RKO (cell line): Measurements from ENCODE around the gene GPATCH11.

Experiments
- DNase-seq: peaks from one replicate; pipeline ENCODE4 v3.0.0-alpha.2; 2016; ENCODE audit warnings: low spot score

The GPATCH11 gene

DNA sequence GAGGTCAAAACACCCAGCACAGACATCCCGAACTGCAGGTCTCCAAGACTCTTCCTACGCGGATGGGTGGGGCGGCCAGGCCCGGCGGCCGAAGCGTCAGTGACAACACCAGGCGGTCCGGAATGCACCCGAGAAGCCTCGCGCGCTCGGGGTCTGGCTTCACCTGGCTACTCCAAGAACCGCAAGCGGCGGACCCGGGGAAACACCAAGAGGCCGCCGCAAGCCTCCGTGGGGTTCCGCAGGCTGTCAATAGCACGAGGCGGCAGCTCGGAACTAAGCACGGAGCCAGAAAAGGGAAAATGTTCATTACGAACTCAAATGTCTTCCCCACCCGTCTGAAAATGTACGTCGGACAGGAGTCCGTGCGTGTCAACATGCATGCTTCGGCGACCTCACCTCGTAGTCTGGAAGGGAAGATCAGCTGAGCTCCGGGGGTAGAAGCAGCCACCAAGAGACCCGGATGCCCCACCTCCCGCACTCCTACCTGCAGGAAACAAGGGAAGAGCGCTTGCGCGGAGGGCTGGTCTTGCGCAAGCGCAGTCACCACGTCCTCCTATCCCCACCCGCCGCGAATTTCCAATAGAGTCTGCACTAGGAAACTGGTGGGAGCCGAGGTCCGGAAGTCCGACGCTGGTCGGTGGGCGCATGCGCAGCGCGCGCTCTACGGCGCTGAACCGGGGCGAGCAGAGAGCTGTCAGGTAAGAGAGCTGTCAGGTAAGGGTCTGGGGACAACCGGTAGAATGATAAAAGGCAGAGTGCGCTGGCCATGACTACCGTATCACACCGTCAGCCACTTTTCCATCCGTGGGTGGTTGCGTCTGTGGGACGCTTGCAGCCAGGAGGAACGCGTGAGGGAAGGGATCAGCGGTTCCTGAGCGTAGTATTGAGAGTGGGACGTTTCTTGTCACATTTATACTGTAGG is at the start of gene GPATCH11, which contains the start of gene HEATR5B:
Gene GPATCH11, plus strand, starts transcription at position 646 of the 922 bp plus-strand sequence. CDS start 3,864 bp downstream, outside the sequence.
Gene HEATR5B, minus strand, starts transcription at position 500 of the 922 bp plus-strand sequence. CDS start 958 bp downstream, outside the sequence.
- DNase-seq = peak; percentile 97

GRCh38 chr2:37037771-37038170 is 46.5 kb upstream of the GPATCH11 start:
- DNase-seq = no peak

DNA sequence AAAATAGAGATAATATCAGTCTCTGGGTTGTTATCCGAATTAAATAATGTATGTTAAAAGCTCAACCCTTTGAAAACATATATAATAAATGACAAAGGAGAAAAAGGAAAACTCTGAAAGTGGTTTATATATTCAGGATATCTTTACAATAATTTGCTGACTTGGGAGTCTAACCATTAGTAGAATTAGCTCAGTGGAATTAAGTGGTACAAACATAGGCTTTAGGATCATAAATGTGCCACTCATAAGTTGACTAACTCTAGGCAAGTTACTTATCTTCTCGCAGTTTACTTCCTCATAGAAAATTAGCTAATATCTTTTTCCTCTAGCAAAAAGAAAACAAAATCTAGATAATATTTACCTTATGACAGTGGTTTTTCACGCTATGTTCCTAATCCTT is 44.7 kb upstream of the GPATCH11 start:
- no peak for DNase-seq

DNA sequence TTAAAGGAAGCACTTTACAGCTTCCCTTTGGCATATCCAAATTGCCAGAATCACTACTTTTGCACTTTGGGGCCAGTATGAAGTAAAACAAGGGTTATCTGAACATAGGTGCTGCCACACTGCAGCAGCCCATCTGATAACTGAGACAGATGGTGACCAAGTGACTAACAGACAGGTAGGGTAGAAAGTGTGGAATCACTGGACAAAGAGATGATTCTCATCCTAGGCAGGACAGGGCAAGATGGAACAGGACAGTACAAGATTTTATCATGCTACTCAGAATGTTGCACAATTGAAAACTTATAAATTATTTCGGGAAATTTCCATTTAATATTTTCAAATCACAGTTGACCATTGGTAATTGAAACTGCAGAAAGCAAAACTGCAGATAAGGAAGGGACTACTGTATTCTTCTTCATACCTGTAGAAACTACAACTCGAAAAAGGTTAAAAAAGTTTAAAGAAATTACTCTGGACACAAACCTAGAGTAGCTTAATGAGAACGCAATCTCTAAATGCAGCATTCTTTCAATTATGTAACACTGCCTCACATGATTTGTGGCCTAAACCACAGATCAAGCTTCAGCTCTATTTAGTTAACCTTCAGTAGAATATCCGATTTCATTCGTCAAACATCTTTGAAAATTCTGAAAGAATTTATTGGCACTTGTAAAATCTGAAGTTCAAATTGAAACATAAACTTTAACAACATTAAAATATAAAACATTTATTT is 31.6 kb upstream of the GPATCH11 start:
- DNase-seq = no peak

DNA sequence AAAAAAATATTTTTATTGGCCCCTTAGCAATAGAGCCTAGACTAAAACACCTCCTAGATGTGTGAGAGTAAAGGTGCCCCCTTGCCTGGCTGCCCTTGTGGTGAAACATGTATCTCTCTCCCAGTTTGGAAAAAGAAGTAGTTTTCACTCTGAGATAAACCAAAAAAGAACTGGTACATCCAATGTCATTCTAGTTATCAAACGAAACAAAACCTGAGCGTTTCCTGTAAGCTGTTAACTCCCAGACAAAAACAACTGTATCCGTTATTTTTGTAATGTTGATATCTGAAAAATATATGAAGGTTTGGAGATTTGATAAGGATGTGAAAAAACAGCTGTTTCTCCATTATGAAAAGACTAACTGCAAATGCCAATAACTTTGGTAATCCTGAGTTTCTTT is 24.5 kb upstream of the GPATCH11 start:
- no peak for DNase-seq

GRCh38 chr2:37060446-37060845 is 23.9 kb upstream of the GPATCH11 start:
- DNase-seq = no peak

DNA sequence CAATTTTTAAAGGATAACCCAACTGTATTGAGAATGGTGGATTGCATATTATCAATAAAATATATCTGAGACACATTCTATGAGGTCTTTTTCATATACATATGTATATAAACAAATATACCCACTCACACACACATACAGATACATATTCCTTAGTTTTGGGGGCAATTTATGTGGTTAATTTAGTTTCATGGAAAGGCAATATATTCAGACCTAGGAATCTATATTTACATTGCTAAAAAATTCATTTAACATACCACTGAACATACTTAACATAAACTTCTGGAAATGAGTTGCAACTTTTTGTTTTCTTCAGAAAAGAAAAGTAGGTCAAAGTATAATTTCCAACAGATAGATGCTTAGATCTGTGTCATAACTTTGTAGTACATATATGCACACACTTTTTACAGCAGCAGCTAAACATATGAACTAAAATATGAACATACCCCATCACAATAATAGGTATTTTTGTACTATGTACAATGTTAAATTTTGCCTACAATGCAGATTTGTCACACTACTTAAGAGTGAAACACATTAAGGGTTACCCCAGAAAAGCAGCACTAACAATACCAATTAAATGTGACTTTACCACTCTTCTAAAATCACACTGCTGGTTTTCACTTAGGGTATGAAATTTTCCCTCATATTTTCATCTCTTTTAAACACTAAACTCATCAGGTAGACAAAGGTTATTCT is 23.2 kb upstream of the GPATCH11 start:
- no peak for DNase-seq

DNA sequence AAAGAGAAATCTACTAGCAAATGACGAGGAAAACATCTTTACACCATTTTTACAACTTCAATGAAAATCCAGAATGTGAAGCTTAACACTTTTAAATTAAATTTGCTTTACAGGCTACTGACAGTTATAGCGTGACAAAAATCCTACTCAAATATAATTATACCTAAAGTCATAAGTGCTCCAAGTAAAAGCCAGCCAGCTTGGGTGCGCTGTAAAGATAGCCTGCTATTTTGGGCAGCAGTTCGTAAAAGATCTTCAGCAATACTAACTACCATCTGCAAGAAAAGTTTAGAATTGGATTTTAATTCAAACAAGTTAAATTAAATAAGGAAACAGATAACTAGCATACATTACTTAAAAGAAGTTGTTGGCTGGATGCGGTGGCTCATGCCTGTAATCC is 22.5 kb upstream of the GPATCH11 start:
- no peak for DNase-seq

DNA sequence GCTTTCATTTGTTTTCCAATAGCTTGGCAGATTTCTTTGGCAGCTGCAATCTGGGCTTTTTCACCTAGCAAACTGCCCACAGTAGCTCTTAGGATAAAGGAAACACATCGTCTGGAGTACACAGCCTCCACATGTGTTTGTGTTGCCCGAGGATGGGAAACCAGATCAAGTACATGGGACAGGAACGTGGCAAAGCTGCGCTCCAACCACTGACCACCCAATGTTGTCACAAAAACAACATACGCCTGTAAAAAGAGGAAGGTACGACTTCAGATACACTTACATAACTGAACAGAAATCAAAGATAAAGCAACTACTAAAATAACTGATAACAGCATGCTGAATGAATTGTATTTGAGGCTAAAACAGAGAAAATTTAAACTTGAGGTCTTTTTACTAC is 15.6 kb upstream of the GPATCH11 start:
- DNase-seq = no peak

DNA sequence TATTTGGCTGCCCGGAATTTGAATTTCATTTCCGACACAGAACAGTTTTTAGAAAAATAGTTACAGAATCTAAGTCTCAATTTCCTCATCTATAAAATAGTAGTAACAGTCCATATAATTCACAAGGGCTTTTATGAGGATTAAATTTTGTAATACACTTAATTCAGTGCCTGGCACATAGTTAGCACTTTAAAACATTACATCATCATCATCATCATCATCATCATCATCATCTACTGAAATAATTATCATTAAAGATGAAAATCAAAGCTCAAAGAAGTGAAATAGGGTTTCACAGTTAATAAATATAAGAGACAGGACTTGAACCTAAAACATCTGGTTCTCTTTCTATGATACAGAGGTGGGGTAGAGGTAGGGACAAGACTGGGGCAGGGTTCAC is 13.4 kb upstream of the GPATCH11 start:
- no peak for DNase-seq

DNA sequence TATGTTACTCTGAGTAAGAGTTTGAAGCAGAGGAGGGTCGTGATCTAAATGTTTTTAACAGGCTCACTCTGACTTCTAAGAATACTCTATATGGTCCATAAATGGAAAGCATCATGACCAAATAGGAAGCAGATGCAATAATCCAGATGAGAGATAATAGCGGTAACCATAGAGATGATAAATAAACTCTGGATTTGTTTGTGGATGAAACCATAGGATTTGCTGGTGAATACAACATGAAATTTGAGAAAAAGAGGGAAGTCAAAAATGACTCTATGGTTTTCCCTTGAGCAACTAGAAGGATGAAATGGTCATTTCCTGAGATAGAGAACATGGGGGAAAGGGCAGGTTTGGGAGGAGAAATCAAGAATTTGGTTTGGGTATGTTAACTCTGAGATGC is 4.1 kb upstream of the GPATCH11 start:
- DNase-seq = no peak

- no peak for DNase-seq
Observed at GRCh38 chr2:37080689-37081088, 3.6 kb upstream of the GPATCH11 start.

DNA sequence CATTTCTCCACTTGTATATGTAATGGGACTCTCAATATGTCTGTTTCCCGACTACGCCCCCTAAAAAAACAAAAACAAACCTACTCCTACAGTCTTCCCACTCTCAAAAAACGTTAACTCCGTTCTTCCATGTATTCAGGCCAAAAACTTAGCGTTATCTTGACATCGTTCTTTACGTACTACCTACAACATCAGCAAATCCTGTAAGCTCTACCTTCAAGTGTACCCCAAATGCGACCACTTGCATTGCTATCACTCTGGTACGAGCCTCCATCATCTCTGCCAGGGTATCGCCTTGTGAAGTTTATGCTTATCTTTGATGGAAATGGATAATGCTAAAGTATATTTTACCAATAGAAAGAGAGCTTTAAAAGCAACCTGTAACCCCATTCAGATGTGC is 479 bp downstream of the GPATCH11 start:
- DNase-seq = no peak

DNA sequence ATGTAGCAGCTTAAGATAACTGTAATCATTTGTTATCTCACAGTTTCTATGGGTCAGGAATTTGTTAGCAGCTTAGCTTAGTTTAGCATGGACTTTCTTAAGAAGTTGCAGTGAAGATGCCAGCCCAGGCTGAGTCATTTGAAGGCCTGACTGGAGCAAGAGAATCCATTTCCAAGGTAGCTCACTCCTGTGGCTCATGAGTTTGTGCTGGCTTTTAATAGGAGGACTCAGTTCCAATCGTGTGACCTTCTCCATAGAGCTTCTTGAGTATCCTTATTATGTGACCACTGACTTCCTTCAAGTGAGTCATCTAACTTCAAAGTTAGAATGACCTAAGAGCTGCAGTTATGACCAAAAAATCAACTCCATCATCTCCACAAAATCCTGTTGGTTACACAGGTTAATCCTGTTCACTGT is 1.4 kb downstream of the GPATCH11 start:
- peak; percentile 89 for DNase-seq

DNA sequence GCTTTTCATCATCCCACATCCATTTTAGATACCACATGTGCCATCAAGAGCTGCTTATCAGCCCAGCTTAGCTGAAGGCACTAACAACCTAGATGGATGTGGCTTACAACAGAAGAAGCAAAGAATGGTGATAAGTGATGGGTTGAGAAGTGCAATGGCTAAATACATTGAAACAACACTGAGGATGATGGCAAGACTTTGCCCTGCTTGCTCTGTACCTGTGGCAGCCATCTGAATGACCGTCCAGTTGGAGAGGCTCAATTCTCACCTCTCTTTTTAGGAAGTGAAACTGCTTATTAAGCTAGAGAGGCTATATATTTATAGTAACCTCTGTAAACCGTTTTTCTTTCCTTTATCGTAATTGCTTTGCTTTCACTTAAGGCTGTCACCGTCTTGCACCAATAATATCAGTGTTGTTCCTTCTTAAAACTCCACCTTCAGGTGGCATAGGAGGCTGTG is 5.7 kb downstream of the GPATCH11 start:
- DNase-seq = no peak

GRCh38 chr2:37091873-37092272 is 7.6 kb downstream of the GPATCH11 start:
- DNase-seq = no peak

GRCh38 chr2:37096568-37096967 is 12.2 kb downstream of the GPATCH11 start:
- no peak for DNase-seq

DNA sequence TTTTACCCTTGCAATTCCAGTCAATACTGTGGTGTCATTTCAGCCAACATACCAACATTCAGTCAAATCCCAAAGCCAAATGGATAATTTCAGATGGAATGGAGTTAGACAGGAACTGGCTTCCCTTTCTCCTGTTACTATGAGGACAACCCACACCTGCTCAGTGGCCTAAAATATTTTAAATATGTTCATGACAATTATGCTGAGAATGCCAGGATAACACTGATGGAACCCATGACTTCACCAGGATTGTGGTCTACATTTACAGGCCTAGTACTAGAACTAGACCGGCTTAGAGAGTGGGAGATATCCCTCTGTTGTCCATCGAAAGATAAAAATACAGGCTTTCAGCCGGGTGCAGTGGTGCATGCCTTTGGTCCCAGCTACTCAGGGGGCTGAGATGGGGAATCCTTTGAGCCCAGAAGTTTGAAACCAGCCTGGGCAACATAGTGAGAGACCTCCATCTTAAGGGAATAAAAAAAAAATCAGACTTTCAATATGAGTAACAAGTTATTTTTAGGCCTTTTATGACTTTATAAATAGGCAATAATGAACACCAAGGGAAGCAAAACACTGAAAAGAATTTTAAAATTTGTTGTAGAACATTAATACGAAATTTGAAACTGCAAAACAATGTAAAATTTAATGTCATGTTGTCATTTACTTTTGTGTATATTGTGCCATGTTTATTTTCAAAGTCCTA is 14.2 kb downstream of the GPATCH11 start:
- DNase-seq = no peak

DNA sequence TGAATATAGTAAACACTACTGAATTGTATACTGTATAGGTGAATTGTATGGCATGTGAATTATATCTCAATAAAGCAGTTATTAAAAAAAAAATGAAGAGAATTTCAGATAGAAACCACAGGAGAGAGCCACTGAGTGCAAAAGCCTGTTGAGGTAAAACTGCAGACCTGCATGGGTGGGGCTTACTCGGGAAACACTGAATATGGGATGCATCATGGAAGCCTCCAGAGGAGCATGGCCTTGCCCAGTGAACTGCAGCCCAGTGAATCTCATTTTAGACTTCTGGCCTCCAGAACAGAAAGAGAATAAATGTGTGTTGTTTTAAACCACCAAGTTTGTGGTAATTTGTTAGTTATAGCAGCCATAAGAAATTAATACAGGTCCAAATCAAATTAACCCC is 15.7 kb downstream of the GPATCH11 start:
- DNase-seq = no peak

- no peak for DNase-seq
Observed at GRCh38 chr2:37102588-37102987, 18.3 kb downstream of the GPATCH11 start.

- no peak for DNase-seq
Observed at GRCh38 chr2:37104178-37104577, 19.9 kb downstream of the GPATCH11 start.

DNA sequence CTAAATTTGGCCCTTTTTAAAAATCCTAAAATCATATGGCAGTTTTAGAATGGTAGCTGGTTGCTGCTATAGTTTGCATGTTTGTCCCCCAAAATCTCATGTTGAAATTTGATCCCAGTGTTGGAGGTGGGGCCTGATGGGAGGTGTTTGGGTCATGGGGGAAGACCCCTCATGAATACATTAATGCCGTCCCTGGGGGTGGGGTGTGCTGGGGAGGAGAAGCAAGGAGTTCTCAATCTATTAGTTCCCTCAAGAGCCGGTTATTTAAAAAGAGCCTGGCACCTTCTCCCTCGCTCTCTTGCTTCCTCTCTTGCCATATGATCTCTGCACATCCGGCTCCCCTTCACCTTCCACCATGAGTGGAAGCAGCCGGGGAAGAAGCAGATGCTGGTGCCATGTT is 20.8 kb downstream of the GPATCH11 start:
- DNase-seq = no peak
